ENCODE results near the gene CELSR3. TPM values are rescaled to one million over a fixed set of nuclear protein-coding genes. Genes with fewer than 3 reads are reported as not detected.

The CELSR3 gene, protein sequence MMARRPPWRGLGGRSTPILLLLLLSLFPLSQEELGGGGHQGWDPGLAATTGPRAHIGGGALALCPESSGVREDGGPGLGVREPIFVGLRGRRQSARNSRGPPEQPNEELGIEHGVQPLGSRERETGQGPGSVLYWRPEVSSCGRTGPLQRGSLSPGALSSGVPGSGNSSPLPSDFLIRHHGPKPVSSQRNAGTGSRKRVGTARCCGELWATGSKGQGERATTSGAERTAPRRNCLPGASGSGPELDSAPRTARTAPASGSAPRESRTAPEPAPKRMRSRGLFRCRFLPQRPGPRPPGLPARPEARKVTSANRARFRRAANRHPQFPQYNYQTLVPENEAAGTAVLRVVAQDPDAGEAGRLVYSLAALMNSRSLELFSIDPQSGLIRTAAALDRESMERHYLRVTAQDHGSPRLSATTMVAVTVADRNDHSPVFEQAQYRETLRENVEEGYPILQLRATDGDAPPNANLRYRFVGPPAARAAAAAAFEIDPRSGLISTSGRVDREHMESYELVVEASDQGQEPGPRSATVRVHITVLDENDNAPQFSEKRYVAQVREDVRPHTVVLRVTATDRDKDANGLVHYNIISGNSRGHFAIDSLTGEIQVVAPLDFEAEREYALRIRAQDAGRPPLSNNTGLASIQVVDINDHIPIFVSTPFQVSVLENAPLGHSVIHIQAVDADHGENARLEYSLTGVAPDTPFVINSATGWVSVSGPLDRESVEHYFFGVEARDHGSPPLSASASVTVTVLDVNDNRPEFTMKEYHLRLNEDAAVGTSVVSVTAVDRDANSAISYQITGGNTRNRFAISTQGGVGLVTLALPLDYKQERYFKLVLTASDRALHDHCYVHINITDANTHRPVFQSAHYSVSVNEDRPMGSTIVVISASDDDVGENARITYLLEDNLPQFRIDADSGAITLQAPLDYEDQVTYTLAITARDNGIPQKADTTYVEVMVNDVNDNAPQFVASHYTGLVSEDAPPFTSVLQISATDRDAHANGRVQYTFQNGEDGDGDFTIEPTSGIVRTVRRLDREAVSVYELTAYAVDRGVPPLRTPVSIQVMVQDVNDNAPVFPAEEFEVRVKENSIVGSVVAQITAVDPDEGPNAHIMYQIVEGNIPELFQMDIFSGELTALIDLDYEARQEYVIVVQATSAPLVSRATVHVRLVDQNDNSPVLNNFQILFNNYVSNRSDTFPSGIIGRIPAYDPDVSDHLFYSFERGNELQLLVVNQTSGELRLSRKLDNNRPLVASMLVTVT (N-terminal part only)
- 23.5 and 23.9 TPM in 2 replicates for total RNA-seq (2021)
- long read RNA-seq, partial matches to known transcripts = 26 of 33 reads
- long read RNA-seq, other reads (novel, unspliced or antisense) = 7 of 33 reads

DNA sequence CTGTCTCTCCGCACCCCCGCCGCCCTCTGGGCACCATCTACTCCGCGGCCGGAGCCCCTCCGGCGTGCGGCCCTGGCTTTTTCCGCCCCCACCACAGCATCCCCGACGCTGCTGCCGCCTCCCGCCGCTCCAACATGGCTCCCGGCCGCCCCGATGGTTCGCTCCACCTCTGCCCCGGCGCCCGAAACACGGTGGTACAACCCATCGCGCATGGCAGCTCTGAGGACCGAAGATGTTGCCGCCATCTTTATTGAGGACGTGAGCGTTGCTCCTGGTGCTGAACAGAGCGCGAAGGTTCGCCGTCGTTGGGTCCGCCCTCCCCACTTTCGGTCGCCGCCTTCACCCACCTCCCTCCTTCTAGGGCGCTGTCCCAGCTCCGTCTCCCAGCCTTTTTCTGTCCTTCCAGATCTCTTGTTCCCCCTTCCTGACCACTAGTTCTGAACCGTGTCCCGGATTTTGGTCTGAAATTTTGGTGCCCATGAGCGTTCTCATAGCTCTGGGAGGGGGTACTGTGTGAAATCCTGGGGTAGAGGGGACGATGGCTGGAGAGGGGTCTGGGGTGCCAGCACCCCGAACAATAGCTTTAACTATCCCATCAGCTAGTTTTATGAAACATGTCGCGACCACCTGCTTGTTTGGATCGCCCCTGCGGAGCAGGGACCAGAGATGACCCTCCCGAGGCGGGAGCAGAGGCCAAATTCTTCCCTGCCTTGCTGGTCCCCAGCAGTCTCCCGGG, at the start of gene CELSR3:
CELSR3 (minus strand) TSS at position 134 of the 736 bp plus-strand sequence. CDS start 252 bp downstream, outside the sequence.
- peaks cover 2 to 3% of the 10 kb centered on the region in 2 experiments; a peak in 2 of 5 replicates for H3K9me3 Mint-ChIP-seq
- H3T11ph ChIP-seq (ENCODE audit: low read length) = no peak within 1 kb of the TSS
- no CpG with 5 or more reads among the region's 52 CpGs for WGBS (ENCODE audit: extremely low coverage, insufficient read length, low lambda C conversion rate)

More for the DNA sequence above, at the start of gene CELSR3:
- H2BK15ac ChIP-seq (ENCODE audit: low read depth, low read length) = no peak within 1 kb of the TSS
- no peak within 1 kb of the TSS for H3K23ac ChIP-seq (ENCODE audit: insufficient read length, low read depth, low read length)
- H3K23me2 ChIP-seq (ENCODE audit: insufficient read length, low read depth, low read length, poor library complexity, severe bottlenecking) = peaks cover 18% of the 10 kb centered on the region
- H3K27me3 ChIP-seq (ENCODE audit: insufficient read depth, low read length) = no peaks in the 10 kb centered on the region
- no peak within 1 kb of the TSS for H4K8ac ChIP-seq (replicated peaks; ENCODE audit: insufficient read length, low read depth, low read length)
- peak within 1 kb of the TSS; percentile 98 for H3K18ac ChIP-seq (ENCODE audit: insufficient read length, low read depth, low read length)
- peak within 1 kb of the TSS; percentile 92 for H3K9ac ChIP-seq (ENCODE audit: extremely low read depth, insufficient read length, low read length)
- H3K14ac ChIP-seq (ENCODE audit: insufficient read depth, low read length) = peak within 1 kb of the TSS; percentile 95
- TF ChIP-seq, protein P1, sequence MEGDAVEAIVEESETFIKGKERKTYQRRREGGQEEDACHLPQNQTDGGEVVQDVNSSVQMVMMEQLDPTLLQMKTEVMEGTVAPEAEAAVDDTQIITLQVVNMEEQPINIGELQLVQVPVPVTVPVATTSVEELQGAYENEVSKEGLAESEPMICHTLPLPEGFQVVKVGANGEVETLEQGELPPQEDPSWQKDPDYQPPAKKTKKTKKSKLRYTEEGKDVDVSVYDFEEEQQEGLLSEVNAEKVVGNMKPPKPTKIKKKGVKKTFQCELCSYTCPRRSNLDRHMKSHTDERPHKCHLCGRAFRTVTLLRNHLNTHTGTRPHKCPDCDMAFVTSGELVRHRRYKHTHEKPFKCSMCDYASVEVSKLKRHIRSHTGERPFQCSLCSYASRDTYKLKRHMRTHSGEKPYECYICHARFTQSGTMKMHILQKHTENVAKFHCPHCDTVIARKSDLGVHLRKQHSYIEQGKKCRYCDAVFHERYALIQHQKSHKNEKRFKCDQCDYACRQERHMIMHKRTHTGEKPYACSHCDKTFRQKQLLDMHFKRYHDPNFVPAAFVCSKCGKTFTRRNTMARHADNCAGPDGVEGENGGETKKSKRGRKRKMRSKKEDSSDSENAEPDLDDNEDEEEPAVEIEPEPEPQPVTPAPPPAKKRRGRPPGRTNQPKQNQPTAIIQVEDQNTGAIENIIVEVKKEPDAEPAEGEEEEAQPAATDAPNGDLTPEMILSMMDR (conservative IDR thresholded peaks at IDR 0.05) = no peak
- no peak within 1 kb of the TSS for H2AK5ac ChIP-seq (ENCODE audit: insufficient read length, low read length)
- peak within 1 kb of the TSS; percentile 37 for H2BK5ac ChIP-seq (ENCODE audit: insufficient read length, low read length)
- peak; percentile 90 for DNase-seq
- peak within 1 kb of the TSS; percentile 41 for H2BK12ac ChIP-seq (ENCODE audit: insufficient read length, low read depth, low read length)
- H4K20me1 ChIP-seq (ENCODE audit: control insufficient read depth, insufficient read depth, insufficient read length) = no peaks in the 10 kb centered on the region
- no peak within 1 kb of the TSS for H2AFZ ChIP-seq (ENCODE audit: low read length)
- H3K4me1 ChIP-seq (ENCODE audit: insufficient read depth, low read length) = no peaks in the 10 kb centered on the region
- H4K5ac ChIP-seq (ENCODE audit: insufficient read length, low read depth, low read length) = peak within 1 kb of the TSS; percentile 94
- peak within 1 kb of the TSS; percentile 76 for H3K4me2 ChIP-seq (ENCODE audit: insufficient read depth, insufficient read length, low read length)
- no peaks in the 10 kb centered on the region for H3K79me1 ChIP-seq (ENCODE audit: insufficient read depth, low read depth, low read length, poor library complexity, severe bottlenecking)
- peak within 1 kb of the TSS; percentile 90 for H2BK120ac ChIP-seq (ENCODE audit: low read depth, low read length, poor library complexity, severe bottlenecking)
- Mint-ChIP-seq H3K36me3 (ENCODE audit: insufficient read depth in 1 of 3, low read depth in 3 of 3) (peaks cover 21 to 46% (median 38%) of the 10 kb centered on the region in 3 experiments), H3K4me1 (peaks cover 16 to 17% of the 10 kb centered on the region in 2 experiments), H3K27me3 (ENCODE audit: low read depth) (peaks cover 4% of the 10 kb centered on the region; the same call in 1 of the 2 replicates), H3K4me3 (peak within 1 kb of the TSS; percentile 88 to 92), H3K27ac (peak within 1 kb of the TSS; percentile 99 to 100 (median 100))
- H2BK20ac ChIP-seq (ENCODE audit: low read depth, low read length, poor library complexity, severe bottlenecking) = no peak within 1 kb of the TSS
- H4K91ac ChIP-seq (ENCODE audit: insufficient read length, low read depth, low read length) = peak within 1 kb of the TSS; percentile 42
- H3K4ac ChIP-seq (ENCODE audit: low read depth, low read length) = peak within 1 kb of the TSS; percentile 35; the same call in 1 of the 2 replicates
- H3K9me3 ChIP-seq (ENCODE audit: control insufficient read depth, low read depth, low read length) = no peaks in the 10 kb centered on the region
- no peak within 1 kb of the TSS for H3K56ac ChIP-seq (ENCODE audit: insufficient read length, low read depth, low read length)
- no peaks in the 10 kb centered on the region for H3K79me2 ChIP-seq (ENCODE audit: insufficient read depth, low read length)
- peak within 1 kb of the TSS; percentile 76 for H3K27ac ChIP-seq (ENCODE audit: insufficient read length, low read depth, low read length)

Data from H9 (cell line).